OCI-LY1 (cell line): ENCODE measurements around the gene SH3BP5.

Experiments
- EZH2 ChIP-seq: fragments of 200-600 bp; sonication (generic), shearing (Covaris generic); IDR thresholded peaks from 2 replicates; pipeline ENCODE4 v1.8.0; 2017; ENCODE audit warnings: borderline replicate concordance, mixed run types, mild to moderate bottlenecking, antibody characterized with exemption, low read length, moderate library complexity, mixed read lengths
- TF ChIP-seq, protein P1 (sequence below): fragments of 200-600 bp; sonication (generic), shearing (Covaris generic); IDR thresholded peaks from 2 replicates; pipeline ENCODE4 v1.5.1; 2017; ENCODE audit warnings: mild to moderate bottlenecking, antibody characterized with exemption, low read length, moderate library complexity, mixed read lengths

DNA sequence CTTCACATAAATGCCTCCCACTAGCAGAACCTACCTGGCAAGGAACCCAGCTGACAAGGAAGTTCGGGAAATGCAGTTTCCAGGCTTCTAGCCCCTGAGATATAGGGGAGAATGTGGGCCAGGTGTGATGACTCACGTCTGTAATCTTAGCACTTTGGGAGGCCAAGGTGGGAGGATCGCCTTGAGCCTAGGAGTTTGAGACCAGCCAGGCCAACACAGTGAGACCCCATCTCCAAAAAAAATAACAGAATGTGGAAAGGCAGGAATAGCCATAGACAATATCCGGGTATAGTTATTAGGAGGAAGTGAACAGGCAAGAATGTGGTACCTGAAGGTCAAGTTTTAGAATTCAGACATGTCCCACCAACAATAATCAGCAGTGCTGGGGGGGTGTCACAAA lies 40.5 kb upstream of the SH3BP5 start:
- TF ChIP-seq, protein P1, sequence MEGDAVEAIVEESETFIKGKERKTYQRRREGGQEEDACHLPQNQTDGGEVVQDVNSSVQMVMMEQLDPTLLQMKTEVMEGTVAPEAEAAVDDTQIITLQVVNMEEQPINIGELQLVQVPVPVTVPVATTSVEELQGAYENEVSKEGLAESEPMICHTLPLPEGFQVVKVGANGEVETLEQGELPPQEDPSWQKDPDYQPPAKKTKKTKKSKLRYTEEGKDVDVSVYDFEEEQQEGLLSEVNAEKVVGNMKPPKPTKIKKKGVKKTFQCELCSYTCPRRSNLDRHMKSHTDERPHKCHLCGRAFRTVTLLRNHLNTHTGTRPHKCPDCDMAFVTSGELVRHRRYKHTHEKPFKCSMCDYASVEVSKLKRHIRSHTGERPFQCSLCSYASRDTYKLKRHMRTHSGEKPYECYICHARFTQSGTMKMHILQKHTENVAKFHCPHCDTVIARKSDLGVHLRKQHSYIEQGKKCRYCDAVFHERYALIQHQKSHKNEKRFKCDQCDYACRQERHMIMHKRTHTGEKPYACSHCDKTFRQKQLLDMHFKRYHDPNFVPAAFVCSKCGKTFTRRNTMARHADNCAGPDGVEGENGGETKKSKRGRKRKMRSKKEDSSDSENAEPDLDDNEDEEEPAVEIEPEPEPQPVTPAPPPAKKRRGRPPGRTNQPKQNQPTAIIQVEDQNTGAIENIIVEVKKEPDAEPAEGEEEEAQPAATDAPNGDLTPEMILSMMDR = no peak
- no peak for TF ChIP-seq EZH2
